Upper lobe of left lung (tissue), 4 donors: ENCODE data around the gene GJB4.
"Not testable (repeated sequence)": the region's sequence is repeated elsewhere in the genome, so short reads cannot be mapped to it uniquely, and the experiment has no call there.

ENCODE experiments used
- CTCF ChIP-seq, 6 experiments: fragments of 450-650 bp in 4 of 6; fragments of 200-600 bp in 2 of 6; sonication (generic) in 2 of 6; IDR thresholded peaks; one replicate each; pipeline ENCODE4 v1.5.1; 2016 to 2019; ENCODE audit warnings: antibody characterized with exemption in 6 of 6
- EP300 ChIP-seq, 4 donors: sonication (generic); formaldehyde crosslinking; IDR thresholded peaks; one replicate each; pipeline ENCODE4 v1.5.1; 2017; ENCODE audit warnings: antibody characterized with exemption in 4 of 4, control low read depth in 2 of 4
- POLR2A ChIP-seq, 4 donors: fragments of 450-650 bp; IDR thresholded peaks; one replicate each; pipeline ENCODE4 v1.5.1; 2016 to 2017; ENCODE audit warnings: antibody characterized with exemption in 4 of 4, mild to moderate bottlenecking in 2 of 4
- POLR2AphosphoS5 ChIP-seq, 2 donors: sonication (generic); formaldehyde crosslinking; IDR thresholded peaks; one replicate each; pipeline ENCODE4 v1.5.1; 2017; ENCODE audit warnings: antibody characterized with exemption in 2 of 2

- not testable (repeated sequence) for TF ChIP-seq CTCF, EP300, POLR2A, POLR2AphosphoS5 (IDR thresholded peaks at IDR 0.05)
Observed at GRCh38 chr1:34732831-34733230, 26.7 kb upstream of the GJB4 start.
